Measurements from ENCODE around the gene YIF1A. TPM values are rescaled to one million over a fixed set of nuclear protein-coding genes. Genes with fewer than 3 reads are reported as not detected.
A peak's percentile ranks its signal among the peaks of the same experiment; 100 is the strongest.

Gene YIF1A
- total and polyA plus RNA-seq, 4 donors: 93.0 to 136 (median 117) TPM

- DNase-seq (ENCODE audit: low spot score): no peak
- Histone ChIP-seq H3K9ac (ENCODE audit: low read depth in 1 of 2, low read length in 2 of 2) (no peak overlapping the region), H3K27ac (ENCODE audit: low read depth in 1 of 2, low read length in 2 of 2) (no peak overlapping the region), H3K4me3 (ENCODE audit: low read depth in 1 of 3, low read length in 3 of 3) (no peak overlapping the region), H3K9me3 (ENCODE audit: control insufficient read depth in 4 of 4, low read length in 3 of 4) (no peaks in the 10 kb centered on the region), H3K4me1 (ENCODE audit: control insufficient read depth in 4 of 4, insufficient read depth in 4 of 4, low read length in 3 of 4) (peaks cover 2 to 16% (median 9%) of the 10 kb centered on the region in 4 donors), H3K27me3 (ENCODE audit: control insufficient read depth in 4 of 4, insufficient read depth in 4 of 4, low read length in 3 of 4) (no peaks in the 10 kb centered on the region), H3K36me3 (ENCODE audit: control insufficient read depth in 4 of 4, insufficient read depth in 3 of 4, low read depth in 1 of 4, low read length in 3 of 4) (peaks cover 0 to 6% (median 2%) of the 10 kb centered on the region in 4 donors)
- TF ChIP-seq HNF4G (IDR thresholded peaks at IDR 0.05) (no peak), RXRA (IDR thresholded peaks at IDR 0.05) (no peak), SP1 (IDR thresholded peaks at IDR 0.05) (no peak), EGR1 (IDR thresholded peaks at IDR 0.05; ENCODE audit: low read depth in 2 of 2) (no peak), FOXA1 (IDR thresholded peaks at IDR 0.05) (no peak), NR2F2 (IDR thresholded peaks at IDR 0.05) (no peak), HNF4A (conservative IDR thresholded peaks at IDR 0.05) (no peak), RAD21 (IDR thresholded peaks at IDR 0.05) (no peak), JUND (IDR thresholded peaks at IDR 0.05) (no peak), FOXA2 (IDR thresholded peaks at IDR 0.05) (no peak), TAF1 (conservative IDR thresholded peaks at IDR 0.05) (no peak)
- TF ChIP-seq, protein P1, sequence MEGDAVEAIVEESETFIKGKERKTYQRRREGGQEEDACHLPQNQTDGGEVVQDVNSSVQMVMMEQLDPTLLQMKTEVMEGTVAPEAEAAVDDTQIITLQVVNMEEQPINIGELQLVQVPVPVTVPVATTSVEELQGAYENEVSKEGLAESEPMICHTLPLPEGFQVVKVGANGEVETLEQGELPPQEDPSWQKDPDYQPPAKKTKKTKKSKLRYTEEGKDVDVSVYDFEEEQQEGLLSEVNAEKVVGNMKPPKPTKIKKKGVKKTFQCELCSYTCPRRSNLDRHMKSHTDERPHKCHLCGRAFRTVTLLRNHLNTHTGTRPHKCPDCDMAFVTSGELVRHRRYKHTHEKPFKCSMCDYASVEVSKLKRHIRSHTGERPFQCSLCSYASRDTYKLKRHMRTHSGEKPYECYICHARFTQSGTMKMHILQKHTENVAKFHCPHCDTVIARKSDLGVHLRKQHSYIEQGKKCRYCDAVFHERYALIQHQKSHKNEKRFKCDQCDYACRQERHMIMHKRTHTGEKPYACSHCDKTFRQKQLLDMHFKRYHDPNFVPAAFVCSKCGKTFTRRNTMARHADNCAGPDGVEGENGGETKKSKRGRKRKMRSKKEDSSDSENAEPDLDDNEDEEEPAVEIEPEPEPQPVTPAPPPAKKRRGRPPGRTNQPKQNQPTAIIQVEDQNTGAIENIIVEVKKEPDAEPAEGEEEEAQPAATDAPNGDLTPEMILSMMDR (IDR thresholded peaks at IDR 0.05; ENCODE audit: low read depth, low read length, missing input control): no peak
- TF ChIP-seq, protein P2, sequence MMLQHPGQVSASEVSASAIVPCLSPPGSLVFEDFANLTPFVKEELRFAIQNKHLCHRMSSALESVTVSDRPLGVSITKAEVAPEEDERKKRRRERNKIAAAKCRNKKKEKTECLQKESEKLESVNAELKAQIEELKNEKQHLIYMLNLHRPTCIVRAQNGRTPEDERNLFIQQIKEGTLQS (IDR thresholded peaks at IDR 0.05): no peak
- 98% methylated on average over 2 of the region's 2 CpGs for WGBS
Observed at GRCh38 chr11:66259225-66259624, 29.7 kb downstream of the YIF1A start.

DNA sequence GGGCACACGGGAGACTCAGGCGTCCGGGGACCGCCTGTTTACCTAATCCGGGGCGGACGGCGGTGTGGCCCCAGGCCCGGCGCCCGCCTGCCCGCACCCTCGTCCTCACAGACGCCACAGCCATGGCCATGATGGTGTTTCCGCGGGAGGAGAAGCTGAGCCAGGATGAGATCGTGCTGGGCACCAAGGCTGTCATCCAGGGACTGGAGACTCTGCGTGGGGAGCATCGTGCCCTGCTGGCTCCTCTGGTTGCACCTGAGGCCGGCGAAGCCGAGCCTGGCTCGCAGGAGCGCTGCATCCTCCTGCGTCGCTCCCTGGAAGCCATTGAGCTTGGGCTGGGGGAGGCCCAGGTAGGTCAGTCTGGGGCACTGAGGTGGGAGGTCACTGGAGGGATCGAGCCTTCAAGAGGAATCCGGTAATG is 30.5 kb downstream of the YIF1A start:
- no peak overlapping the region for H3K27ac ChIP-seq (ENCODE audit: low read depth in 1 of 2, low read length in 2 of 2)

More for the DNA sequence above, 30.5 kb downstream of the YIF1A start:
- no peak for TF ChIP-seq EGR1 (IDR thresholded peaks at IDR 0.05; ENCODE audit: low read depth in 2 of 2)
- TF ChIP-seq JUND (IDR thresholded peaks at IDR 0.05): no peak
- TF ChIP-seq FOXA1 (IDR thresholded peaks at IDR 0.05): no peak
- TF ChIP-seq REST (IDR thresholded peaks at IDR 0.05): no peak
- no peak for TF ChIP-seq YY1 (IDR thresholded peaks at IDR 0.05)
- no peak for TF ChIP-seq TAF1 (conservative IDR thresholded peaks at IDR 0.05)
- TF ChIP-seq, protein P1 (IDR thresholded peaks at IDR 0.05; ENCODE audit: low read depth, low read length, missing input control): no peak
- no peak for TF ChIP-seq HNF4G (IDR thresholded peaks at IDR 0.05)
- TF ChIP-seq RAD21 (IDR thresholded peaks at IDR 0.05): no peak
- TF ChIP-seq NR2F2 (IDR thresholded peaks at IDR 0.05): no peak
- TF ChIP-seq ZBTB33 (IDR thresholded peaks at IDR 0.05): no peak
- TF ChIP-seq SP1 (IDR thresholded peaks at IDR 0.05): no peak
- TF ChIP-seq, protein P2 (IDR thresholded peaks at IDR 0.05): no peak
- TF ChIP-seq GABPA (IDR thresholded peaks at IDR 0.05 in 1 of 2, conservative IDR thresholded peaks at IDR 0.05 in 1 of 2): no peak
- no peak for TF ChIP-seq RXRA (IDR thresholded peaks at IDR 0.05)
- Histone ChIP-seq H3K9ac (ENCODE audit: low read depth in 1 of 2, low read length in 2 of 2) (peak overlapping the region in 1 of 2 donors; percentile 75), H3K36me3 (ENCODE audit: control insufficient read depth in 4 of 4, insufficient read depth in 3 of 4, low read depth in 1 of 4, low read length in 3 of 4) (peaks cover 0 to 6% (median 2%) of the 10 kb centered on the region in 4 donors), H3K4me3 (ENCODE audit: low read depth in 1 of 3, low read length in 3 of 3) (peak overlapping the region in 1 of 3 donors; percentile 91), H3K9me3 (ENCODE audit: control insufficient read depth in 4 of 4, low read length in 3 of 4) (no peaks in the 10 kb centered on the region), H3K4me1 (ENCODE audit: control insufficient read depth in 4 of 4, insufficient read depth in 4 of 4, low read length in 3 of 4) (peaks cover 2 to 16% (median 9%) of the 10 kb centered on the region in 4 donors), H3K27me3 (ENCODE audit: control insufficient read depth in 4 of 4, insufficient read depth in 4 of 4, low read length in 3 of 4) (no peaks in the 10 kb centered on the region)
- no peak for DNase-seq (ENCODE audit: low spot score)
- 7% methylated on average over 28 of the region's 28 CpGs for WGBS
